OCI-M2 (cell line): ENCODE results near the gene PHACTR4.
"Not testable (repeated sequence)": the region's sequence is repeated elsewhere in the genome, so short reads cannot be mapped to it uniquely, and the experiment has no call there.

ENCODE experiments used
- DNase-seq: peaks from one replicate; lab custom pipeline; 2025; ENCODE audit not compliant: unreplicated experiment; lab: John Stamatoyannopoulos, UW

PHACTR4 gene

GRCh38 chr1:28428012-28428411 is 58.5 kb downstream of the PHACTR4 start:
- DNase-seq: no peak

DNA sequence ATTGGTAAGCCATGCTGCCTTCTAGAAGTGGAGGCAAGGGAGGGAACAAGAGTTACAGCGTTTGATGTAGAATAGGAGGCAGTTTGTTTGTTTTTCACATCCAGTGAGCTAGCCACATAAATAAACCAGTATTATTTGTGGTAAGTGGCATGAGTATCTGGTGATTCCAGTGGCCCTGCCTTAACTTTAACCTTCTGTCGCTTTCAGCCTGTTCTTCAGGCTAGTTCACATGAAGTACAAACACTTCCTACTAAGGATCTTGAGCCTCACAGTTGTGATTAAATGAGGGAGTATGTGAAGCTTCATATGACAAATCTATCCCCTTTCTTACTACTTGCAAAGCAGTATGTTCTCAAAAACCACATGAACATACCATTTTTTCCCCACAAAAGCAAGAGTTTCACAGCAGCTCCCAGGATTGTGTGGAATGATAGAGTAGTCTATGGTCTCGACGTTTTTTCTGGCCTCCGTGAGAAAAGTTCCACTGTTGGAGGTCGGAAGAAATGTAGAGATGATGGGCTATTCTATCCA is 59.5 kb downstream of the PHACTR4 start:
- DNase-seq: no peak

- no peak for DNase-seq
Observed at GRCh38 chr1:28436211-28436769, 66.8 kb downstream of the PHACTR4 start.

- no peak for DNase-seq
Observed at GRCh38 chr1:28437264-28437923, 67.9 kb downstream of the PHACTR4 start.

DNA sequence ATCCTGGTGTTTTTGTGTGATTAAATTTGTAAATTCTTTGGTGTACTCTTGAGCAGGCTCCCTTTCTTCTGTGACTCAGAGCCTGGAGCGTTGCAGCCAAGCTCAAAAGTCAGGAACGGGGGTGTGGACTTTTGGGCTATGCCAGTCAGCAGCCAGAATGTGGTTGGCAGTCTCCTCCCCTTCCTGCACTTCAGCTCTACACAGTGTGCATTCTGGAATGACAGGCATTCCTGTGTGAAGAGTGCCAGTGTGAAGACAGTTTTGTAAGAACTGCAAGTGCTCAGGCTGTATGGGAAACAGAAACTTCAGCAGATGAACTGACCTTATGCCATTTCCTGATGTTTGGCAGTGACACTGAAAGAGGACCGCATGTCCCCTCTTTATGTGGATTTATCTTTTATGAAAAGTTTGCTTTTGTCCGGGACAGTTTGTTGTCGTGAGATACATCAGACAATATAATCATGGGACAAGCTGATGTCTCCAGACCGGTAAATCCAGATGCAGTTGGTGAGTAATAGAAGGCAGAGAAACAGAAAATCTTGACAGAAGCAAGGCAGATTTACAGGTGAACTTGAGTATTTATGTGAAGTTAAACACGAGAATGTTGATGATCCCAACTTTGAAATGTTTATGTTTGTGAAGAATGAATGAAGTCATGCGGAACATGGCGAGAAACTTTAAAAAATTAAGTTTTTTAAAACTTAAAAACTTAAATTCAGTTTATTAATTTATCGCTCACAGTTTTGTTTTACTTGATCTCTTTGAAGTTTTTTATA is 68.6 kb downstream of the PHACTR4 start:
- DNase-seq: no peak

- DNase-seq: no peak
Observed at GRCh38 chr1:28439320-28439719, 69.8 kb downstream of the PHACTR4 start.

DNA sequence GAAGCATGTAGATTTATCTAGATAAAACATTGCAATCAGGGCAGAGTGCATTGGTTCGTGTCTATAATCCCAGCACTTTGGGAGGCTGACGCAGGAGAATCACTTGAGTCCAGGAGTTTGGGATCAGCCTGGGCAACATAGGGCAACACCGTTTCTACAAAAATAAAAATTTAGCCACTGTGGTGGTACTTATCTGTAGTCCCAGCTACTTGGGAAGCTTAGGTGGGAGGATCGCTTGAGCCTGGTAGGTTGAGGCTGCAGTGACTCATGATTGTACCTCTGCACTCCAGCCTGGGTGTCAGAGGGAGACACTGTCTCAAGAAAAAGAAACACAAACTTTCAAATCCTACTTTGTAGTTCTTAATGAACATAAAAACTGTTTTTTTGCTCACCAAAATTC is 72.1 kb downstream of the PHACTR4 start:
- DNase-seq: no peak

GRCh38 chr1:28443550-28443949 is 74.0 kb downstream of the PHACTR4 start:
- no peak for DNase-seq

GRCh38 chr1:28447679-28448078 is 78.1 kb downstream of the PHACTR4 start:
- no peak for DNase-seq

DNA sequence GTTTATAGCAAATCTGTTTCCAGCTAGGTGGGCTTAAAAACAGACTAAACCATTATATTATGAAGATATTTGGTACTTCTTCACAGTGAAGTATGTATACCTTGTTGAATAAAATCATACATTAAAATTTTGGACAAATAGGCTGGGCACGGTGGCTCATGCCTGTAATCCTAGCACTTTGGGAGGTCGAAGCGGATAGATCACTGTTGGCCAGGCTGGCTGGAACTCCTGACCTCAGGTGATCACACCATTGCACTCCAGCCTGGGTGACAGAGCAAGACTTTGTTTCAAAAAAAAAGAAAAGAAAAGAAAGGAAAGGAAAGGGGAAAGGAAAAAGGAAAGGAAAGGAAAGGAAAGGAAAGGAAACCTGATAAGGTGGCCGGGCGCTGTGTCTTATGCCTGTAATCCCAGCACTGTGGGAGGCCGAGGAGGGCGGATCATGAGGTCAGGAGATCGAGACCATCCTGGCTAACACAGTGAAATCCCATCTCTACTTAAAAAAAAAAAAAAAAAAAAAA is 78.6 kb downstream of the PHACTR4 start:
- not testable (repeated sequence) for DNase-seq

GRCh38 chr1:28449904-28450303 is 80.4 kb downstream of the PHACTR4 start:
- DNase-seq: no peak

GRCh38 chr1:28450561-28450960 is 81.0 kb downstream of the PHACTR4 start:
- no peak for DNase-seq

DNA sequence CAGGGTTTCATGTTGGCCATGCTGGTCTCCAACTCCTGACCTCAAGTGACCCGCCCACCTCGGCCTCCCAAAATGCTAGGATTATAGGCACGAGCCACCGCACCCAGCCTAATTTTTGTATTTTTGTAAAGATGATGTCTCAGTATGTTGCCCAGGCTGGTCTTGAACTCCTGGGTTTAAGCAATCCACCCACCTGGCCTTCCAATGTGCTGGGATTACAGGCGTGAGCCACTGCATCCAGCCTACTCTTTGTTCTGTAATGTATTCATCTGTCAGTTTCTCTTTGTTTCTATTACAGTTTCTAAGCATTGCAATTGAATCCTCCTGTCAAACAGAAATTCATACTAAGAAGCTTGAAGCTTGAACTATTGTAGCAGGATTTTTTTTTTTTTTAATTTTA is 81.5 kb downstream of the PHACTR4 start:
- no peak for DNase-seq

- DNase-seq: no peak
Observed at GRCh38 chr1:28456078-28456477, 86.5 kb downstream of the PHACTR4 start.

DNA sequence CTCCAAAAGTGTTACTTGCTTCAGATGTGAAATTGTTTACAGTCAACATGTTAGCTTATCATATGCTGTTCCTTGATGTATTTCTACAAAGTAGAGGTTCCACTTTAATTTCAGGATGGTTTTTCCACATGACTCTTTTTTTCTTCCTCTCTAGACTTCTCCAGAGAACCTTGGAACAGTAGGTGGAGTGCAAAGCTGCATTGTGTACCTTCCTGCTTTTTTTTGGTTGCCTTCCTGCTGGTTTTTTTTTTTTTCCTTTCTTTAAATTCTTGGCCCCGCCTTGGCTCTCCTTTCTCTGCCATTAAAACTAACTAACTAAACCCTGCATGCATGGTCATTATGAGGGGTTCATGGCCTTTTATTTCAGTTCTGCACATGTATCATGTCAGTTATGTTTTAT is 88.1 kb downstream of the PHACTR4 start:
- DNase-seq: no peak

GRCh38 chr1:28458237-28459228 is 89.0 kb downstream of the PHACTR4 start:
- DNase-seq: no peak

DNA sequence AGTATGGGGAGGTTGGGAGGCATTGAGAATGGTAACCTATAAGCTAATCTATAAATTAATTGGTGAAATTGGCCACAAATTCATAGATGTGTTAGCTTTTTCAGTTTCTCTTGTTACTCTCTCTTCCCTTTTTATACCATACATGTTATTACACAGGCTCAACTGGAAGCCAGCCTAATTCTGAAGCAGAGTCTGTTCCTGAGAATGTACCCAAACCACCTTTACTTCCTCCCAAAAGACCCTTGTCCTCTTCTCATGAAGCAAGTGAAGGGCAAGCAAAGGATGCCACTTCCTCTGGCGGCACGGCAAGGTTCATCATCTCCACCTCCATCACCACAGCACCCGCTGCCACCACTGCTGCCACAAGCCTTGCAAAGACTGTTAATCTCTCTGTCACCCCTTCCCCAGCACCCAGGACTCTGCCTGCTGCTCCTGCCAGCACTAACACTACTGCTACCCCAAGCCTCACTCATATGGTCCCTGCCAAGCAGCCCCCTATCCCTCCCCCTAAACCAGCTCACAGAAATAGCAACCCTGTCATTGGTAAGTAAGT is 96.8 kb downstream of the PHACTR4 start:
- no peak for DNase-seq

DNA sequence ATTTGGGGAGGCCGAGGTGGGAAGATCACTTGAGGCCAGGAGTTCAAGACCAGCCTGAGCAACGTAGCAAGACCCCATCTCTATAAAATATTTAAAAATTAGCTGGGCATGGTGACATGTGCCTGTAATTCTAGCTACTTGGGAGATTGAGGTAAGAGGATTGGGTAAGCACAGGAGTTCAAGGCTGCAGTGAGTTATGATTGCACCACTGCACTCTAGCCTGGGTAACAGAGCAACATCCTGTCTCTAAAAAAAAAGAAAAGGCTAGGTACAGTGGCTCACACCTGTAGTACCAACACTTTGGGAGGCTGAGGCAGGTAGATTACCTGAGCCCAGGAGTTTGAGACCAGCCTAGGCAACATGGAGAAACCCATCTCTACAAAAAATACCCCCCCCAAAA is 100.6 kb downstream of the PHACTR4 start:
- DNase-seq: no peak

GRCh38 chr1:28479497-28479896 is 110.0 kb downstream of the PHACTR4 start:
- not testable (repeated sequence) for DNase-seq

DNA sequence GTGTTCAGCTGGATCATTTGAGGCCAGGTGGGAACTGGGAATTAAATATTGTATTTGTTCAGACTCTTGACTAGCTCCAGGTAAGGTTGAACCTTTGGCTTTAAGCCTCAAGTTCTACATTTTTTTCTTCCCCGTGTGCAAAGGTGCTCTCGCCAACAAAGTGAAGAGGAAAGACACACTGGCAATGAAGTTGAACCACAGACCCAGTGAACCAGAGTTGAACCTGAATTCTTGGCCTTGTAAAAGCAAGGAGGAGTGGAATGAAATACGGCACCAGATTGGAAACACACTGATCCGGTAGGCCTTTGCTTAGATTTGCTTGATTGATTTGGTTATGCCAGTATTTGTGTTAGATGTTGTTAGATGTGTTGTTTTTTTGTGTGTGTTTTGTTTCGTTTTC is 110.8 kb downstream of the PHACTR4 start:
- no peak for DNase-seq
